Astrocyte (in vitro differentiated cells and primary cell): Measurements from ENCODE around the gene RWDD2A. TPM values are rescaled to one million over a fixed set of nuclear protein-coding genes. Genes with fewer than 3 reads are reported as not detected.
A peak's percentile ranks its signal among the peaks of the same experiment; 100 is the strongest.

Source experiments
- DNase-seq: peaks from one replicate; pipeline ENCODE4 v3.0.0-alpha.2; 2010; ENCODE audit warnings: low read depth
- FAIRE-seq: peaks from 2 replicates; lab custom pipeline; 2011; peaks lifted over from hg19 to GRCh38; lab: Jason Lieb, UNC
- H2AFZ ChIP-seq: 2 replicates; pipeline ENCODE4 v1.6.0; 2012; ENCODE audit warnings: low read depth, low read length, inconsistent platforms
- H3K27ac ChIP-seq: 2 replicates; pipeline ENCODE4 v1.5.1; 2011; ENCODE audit warnings: low read depth, low read length, inconsistent platforms
- H3K27me3 ChIP-seq: 2 replicates; pipeline ENCODE4 v1.6.0; 2011; ENCODE audit warnings: low read length, inconsistent platforms; ENCODE audit not compliant: insufficient read depth
- H3K36me3 ChIP-seq: 2 replicates; pipeline ENCODE4 v1.5.1; 2011; ENCODE audit warnings: low read length, inconsistent platforms; ENCODE audit not compliant: insufficient read depth
- H3K4me1 ChIP-seq: 2 replicates; pipeline ENCODE4 v1.5.1; 2011; ENCODE audit warnings: low read length, inconsistent platforms; ENCODE audit not compliant: insufficient read depth
- H3K4me2 ChIP-seq: 2 replicates; pipeline ENCODE4 v1.6.0; 2012; ENCODE audit warnings: low read length, inconsistent platforms
- H3K4me3 ChIP-seq: 2 replicates; pipeline ENCODE4 v1.5.1; 2011; ENCODE audit warnings: low read depth, mild to moderate bottlenecking, low read length, inconsistent platforms; ENCODE audit not compliant: insufficient read depth
- H3K79me2 ChIP-seq: 2 replicates; pipeline ENCODE4 v1.6.0; 2012; ENCODE audit warnings: mild to moderate bottlenecking, low read length, inconsistent platforms; ENCODE audit not compliant: insufficient read depth
- H3K9ac ChIP-seq: 2 replicates; pipeline ENCODE4 v1.6.0; 2012; ENCODE audit warnings: mild to moderate bottlenecking, low read length, inconsistent platforms
- H3K9me3 ChIP-seq: 2 replicates; pipeline ENCODE4 v1.5.1; 2012; ENCODE audit warnings: low read depth, mild to moderate bottlenecking, low read length, inconsistent platforms; ENCODE audit not compliant: insufficient read depth
- H4K20me1 ChIP-seq: 2 replicates; pipeline ENCODE4 v1.6.0; 2012; ENCODE audit warnings: low read length, inconsistent platforms; ENCODE audit not compliant: insufficient read depth
- H3K27ac Mint-ChIP-seq: one replicate; pipeline ENCODE4 v1.8.0; 2021; ENCODE audit warnings: mild to moderate bottlenecking, mixed read lengths; ENCODE audit not compliant: unreplicated experiment
- H3K27me3 Mint-ChIP-seq: one replicate; pipeline ENCODE4 v1.8.0; 2021; ENCODE audit warnings: low read depth, mixed read lengths; ENCODE audit not compliant: unreplicated experiment
- H3K36me3 Mint-ChIP-seq: one replicate; pipeline ENCODE4 v1.8.0; 2021; ENCODE audit warnings: low read depth, mixed read lengths; ENCODE audit not compliant: unreplicated experiment
- H3K4me1 Mint-ChIP-seq: one replicate; pipeline ENCODE4 v1.8.0; 2021; ENCODE audit warnings: low read depth, mixed read lengths; ENCODE audit not compliant: unreplicated experiment
- H3K4me3 Mint-ChIP-seq: one replicate; pipeline ENCODE4 v1.8.0; 2021; ENCODE audit warnings: mild to moderate bottlenecking, moderate library complexity, mixed read lengths; ENCODE audit not compliant: unreplicated experiment
- H3K9me3 Mint-ChIP-seq: one replicate; pipeline ENCODE4 v1.8.0; 2021; ENCODE audit warnings: mild to moderate bottlenecking, mixed read lengths; ENCODE audit not compliant: unreplicated experiment
- EZH2 ChIP-seq: IDR thresholded peaks from 2 replicates; pipeline ENCODE4 v1.6.1; 2012; ENCODE audit warnings: mild to moderate bottlenecking, low read length, inconsistent platforms; ENCODE audit not compliant: insufficient read depth
- total RNA-seq: library from RNA; stranded (reverse); gene quantifications from 2 replicates; pipeline ENCODE4 v1.2.1, GENCODE V29; 2021
- TF ChIP-seq, protein P1 (sequence below): IDR thresholded peaks from 2 replicates; pipeline ENCODE4 v1.5.1; 2011; ENCODE audit warnings: low read depth, mild to moderate bottlenecking, inconsistent platforms, low read length, moderate library complexity; ENCODE audit not compliant: insufficient read depth

RWDD2A gene
- total RNA-seq, 1 donor from 2014 or later, result 4.9 TPM

- H3K9ac ChIP-seq, result peak overlapping the region; percentile 91
- H3K36me3 Mint-ChIP-seq, result peaks cover 13% of the 10 kb centered on the region
- H3K9me3 ChIP-seq, result no peaks in the 10 kb centered on the region
- H3K27me3 Mint-ChIP-seq, result no peaks in the 10 kb centered on the region
- H3K27me3 ChIP-seq, result no peaks in the 10 kb centered on the region
- H3K79me2 ChIP-seq, result peaks cover 60% of the 10 kb centered on the region
- H3K36me3 ChIP-seq, result peaks cover 32% of the 10 kb centered on the region
- peak overlapping the region; percentile 88 for H2AFZ ChIP-seq
- H3K4me3 ChIP-seq, result peak overlapping the region; percentile 74
- H4K20me1 ChIP-seq, result peaks cover 50% of the 10 kb centered on the region
- H3K9me3 Mint-ChIP-seq, result no peaks in the 10 kb centered on the region
- peaks cover 30% of the 10 kb centered on the region for H3K4me1 Mint-ChIP-seq
- no peak for FAIRE-seq
- H3K4me3 Mint-ChIP-seq, result peak overlapping the region; percentile 99
- peak overlapping the region; percentile 87 for H3K4me2 ChIP-seq
- H3K27ac Mint-ChIP-seq, result peak overlapping the region; percentile 98
- peaks cover 6% of the 10 kb centered on the region for H3K4me1 ChIP-seq
- H3K27ac ChIP-seq, result peak overlapping the region; percentile 90
- TF ChIP-seq, protein P1, sequence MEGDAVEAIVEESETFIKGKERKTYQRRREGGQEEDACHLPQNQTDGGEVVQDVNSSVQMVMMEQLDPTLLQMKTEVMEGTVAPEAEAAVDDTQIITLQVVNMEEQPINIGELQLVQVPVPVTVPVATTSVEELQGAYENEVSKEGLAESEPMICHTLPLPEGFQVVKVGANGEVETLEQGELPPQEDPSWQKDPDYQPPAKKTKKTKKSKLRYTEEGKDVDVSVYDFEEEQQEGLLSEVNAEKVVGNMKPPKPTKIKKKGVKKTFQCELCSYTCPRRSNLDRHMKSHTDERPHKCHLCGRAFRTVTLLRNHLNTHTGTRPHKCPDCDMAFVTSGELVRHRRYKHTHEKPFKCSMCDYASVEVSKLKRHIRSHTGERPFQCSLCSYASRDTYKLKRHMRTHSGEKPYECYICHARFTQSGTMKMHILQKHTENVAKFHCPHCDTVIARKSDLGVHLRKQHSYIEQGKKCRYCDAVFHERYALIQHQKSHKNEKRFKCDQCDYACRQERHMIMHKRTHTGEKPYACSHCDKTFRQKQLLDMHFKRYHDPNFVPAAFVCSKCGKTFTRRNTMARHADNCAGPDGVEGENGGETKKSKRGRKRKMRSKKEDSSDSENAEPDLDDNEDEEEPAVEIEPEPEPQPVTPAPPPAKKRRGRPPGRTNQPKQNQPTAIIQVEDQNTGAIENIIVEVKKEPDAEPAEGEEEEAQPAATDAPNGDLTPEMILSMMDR, result no peak
- TF ChIP-seq EZH2, result no peak
- peak; percentile 8 for DNase-seq
These were observed 701 bp upstream of the RWDD2A start for GRCh38 chr6:83192456-83192855.

DNA sequence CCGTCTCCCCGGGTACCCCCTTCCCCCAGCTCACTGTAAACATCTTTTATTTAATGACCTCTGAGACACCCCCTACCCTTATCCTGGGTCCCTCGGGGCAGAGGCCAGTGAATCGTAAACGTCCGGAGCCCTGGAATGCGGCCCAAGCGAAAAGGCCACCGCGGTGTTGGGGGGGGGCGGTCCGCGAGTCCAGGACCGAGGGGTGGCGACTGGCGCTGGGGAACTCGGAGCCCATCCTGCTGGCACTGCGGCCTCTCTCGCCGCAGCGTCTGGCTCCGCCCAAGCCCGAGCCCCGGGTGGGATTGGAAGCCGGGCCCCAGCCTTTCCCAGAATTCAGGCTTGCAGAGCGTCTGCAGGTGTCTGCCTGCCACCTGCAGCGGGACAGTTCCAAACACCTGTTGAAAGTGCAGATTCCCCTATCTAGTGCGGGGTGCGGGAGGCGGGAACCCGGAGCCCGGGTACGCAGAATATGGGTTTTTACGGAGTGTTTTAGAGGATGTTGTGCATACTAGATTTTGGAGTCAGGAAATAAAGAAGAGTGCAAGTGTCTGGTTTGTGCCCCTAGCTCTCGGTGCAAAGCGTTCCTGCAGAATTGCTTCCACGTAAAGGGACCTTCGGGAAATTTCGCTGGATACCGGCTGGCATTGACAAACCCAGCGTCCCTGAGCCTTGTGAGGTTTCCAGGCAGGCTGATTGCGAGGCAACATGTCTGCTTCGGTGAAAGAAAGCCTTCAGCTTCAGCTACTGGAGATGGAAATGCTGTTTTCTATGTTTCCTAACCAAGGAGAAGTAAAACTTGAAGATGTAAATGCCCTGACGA lies 800 bp downstream of the RWDD2A start:
- H3K27ac Mint-ChIP-seq, result peak overlapping the region; percentile 53
- no peak for FAIRE-seq
- H3K9ac ChIP-seq, result peak overlapping the region; percentile 91
- H3K9me3 ChIP-seq, result no peaks in the 10 kb centered on the region
- peaks cover 39% of the 10 kb centered on the region for H4K20me1 ChIP-seq
- H3K4me1 Mint-ChIP-seq, result peaks cover 44% of the 10 kb centered on the region
- TF ChIP-seq, protein P1, result no peak
- no peak for TF ChIP-seq EZH2
- H3K27me3 ChIP-seq, result no peaks in the 10 kb centered on the region
- H3K9me3 Mint-ChIP-seq, result no peaks in the 10 kb centered on the region
- peak overlapping the region; percentile 87 for H3K4me2 ChIP-seq
- peaks cover 21% of the 10 kb centered on the region for H3K36me3 ChIP-seq
- no peaks in the 10 kb centered on the region for H3K27me3 Mint-ChIP-seq
- peak overlapping the region; percentile 74 for H3K4me3 ChIP-seq
- peak overlapping the region; percentile 88 for H2AFZ ChIP-seq
- H3K79me2 ChIP-seq, result peaks cover 45% of the 10 kb centered on the region
- peaks cover 21% of the 10 kb centered on the region for H3K4me1 ChIP-seq
- peak; percentile 16 for DNase-seq
- peak overlapping the region; percentile 78 for H3K4me3 Mint-ChIP-seq
- peak overlapping the region; percentile 90 for H3K27ac ChIP-seq
- peaks cover 15% of the 10 kb centered on the region for H3K36me3 Mint-ChIP-seq
